Measurements from ENCODE around the gene PDIA2. TPM values are rescaled to one million over a fixed set of nuclear protein-coding genes. Genes with fewer than 3 reads are reported as not detected.

PDIA2 gene
- total RNA-seq, 1 donor from 2014 or later: not detected

DNA sequence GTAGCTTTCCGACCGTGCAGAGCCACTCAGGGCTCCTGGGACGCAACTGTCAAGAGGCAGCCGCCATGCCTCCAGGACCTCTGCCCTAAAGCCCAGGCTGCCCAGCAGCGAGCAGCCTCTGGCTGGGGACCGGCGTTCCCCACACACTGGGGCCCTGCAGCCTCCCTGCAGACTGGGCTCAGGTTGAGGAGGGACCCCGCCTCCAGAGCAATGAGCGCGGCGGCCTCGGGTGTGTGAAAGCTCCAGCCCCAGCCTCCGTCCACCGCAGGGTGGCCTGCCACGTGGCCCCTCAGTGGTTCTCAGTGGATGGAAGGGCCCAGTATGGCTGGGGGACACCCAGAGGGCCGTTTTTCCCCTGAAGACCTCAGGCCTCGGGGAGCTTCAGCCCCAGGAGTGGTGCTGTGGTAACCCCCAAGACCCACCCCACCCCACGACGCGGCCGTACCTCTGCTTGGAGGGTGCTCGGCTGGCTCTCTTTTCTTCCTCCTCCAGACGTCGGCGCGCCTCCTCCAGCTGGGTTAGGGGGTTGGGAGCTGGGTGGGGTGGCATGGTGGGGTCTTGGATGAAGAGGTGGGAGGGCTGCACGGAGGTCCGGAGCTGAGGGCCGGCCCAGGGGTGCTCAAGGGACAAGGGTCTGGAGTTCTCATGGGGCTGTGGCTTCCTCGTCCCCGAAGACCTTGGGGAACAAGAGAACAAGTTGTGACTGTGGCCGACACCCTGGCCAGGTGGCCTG, 10.2 kb downstream of the PDIA2 start:
- peaks cover 75% of the 10 kb centered on the region for H3K36me3 ChIP-seq
- no peaks in the 10 kb centered on the region for H3K4me1 ChIP-seq
- TF ChIP-seq, protein P1, sequence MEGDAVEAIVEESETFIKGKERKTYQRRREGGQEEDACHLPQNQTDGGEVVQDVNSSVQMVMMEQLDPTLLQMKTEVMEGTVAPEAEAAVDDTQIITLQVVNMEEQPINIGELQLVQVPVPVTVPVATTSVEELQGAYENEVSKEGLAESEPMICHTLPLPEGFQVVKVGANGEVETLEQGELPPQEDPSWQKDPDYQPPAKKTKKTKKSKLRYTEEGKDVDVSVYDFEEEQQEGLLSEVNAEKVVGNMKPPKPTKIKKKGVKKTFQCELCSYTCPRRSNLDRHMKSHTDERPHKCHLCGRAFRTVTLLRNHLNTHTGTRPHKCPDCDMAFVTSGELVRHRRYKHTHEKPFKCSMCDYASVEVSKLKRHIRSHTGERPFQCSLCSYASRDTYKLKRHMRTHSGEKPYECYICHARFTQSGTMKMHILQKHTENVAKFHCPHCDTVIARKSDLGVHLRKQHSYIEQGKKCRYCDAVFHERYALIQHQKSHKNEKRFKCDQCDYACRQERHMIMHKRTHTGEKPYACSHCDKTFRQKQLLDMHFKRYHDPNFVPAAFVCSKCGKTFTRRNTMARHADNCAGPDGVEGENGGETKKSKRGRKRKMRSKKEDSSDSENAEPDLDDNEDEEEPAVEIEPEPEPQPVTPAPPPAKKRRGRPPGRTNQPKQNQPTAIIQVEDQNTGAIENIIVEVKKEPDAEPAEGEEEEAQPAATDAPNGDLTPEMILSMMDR (IDR thresholded peaks at IDR 0.05): no peak
- ATAC-seq (no peak), DNase-seq (no peak)
- no peak overlapping the region for H3K27ac ChIP-seq
- H3K27me3 ChIP-seq (ENCODE audit: low read depth): no peaks in the 10 kb centered on the region
- H3K4me3 ChIP-seq: no peak overlapping the region
- intact Hi-C loops (cut with DNase I): no loop called here
- H3K9me3 ChIP-seq: no peaks in the 10 kb centered on the region

DNA sequence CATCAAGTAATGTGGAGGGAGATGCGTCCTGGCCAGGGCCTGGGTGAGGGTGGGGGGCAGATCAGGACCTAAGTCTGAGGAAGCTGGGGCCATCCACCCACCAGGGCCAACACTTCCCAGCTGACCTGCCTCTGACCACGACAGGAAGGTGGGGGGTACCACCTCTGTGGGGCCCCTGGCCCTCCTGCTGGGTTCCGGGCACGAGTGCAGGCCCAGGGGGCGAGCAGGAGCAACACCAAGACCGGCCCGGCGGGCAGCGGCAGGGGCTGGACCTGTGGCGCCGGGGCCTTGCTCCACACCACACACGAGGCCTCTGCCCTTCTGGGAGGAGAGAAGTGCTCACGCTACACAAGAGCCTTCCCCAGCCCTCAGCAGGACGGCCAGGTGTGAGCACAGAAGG, 13.3 kb downstream of the PDIA2 start:
- no peak for ATAC-seq
- intact Hi-C loops (cut with DNase I): no loop called here
- no peaks in the 10 kb centered on the region for H3K27me3 ChIP-seq (ENCODE audit: low read depth)
- H3K36me3 ChIP-seq: peaks cover 53% of the 10 kb centered on the region
- H3K27ac ChIP-seq: no peak overlapping the region
- no peak for DNase-seq
- TF ChIP-seq, protein P1 (IDR thresholded peaks at IDR 0.05): no peak
- H3K4me3 ChIP-seq: no peak overlapping the region
- H3K4me1 ChIP-seq: no peaks in the 10 kb centered on the region
- no peaks in the 10 kb centered on the region for H3K9me3 ChIP-seq

DNA sequence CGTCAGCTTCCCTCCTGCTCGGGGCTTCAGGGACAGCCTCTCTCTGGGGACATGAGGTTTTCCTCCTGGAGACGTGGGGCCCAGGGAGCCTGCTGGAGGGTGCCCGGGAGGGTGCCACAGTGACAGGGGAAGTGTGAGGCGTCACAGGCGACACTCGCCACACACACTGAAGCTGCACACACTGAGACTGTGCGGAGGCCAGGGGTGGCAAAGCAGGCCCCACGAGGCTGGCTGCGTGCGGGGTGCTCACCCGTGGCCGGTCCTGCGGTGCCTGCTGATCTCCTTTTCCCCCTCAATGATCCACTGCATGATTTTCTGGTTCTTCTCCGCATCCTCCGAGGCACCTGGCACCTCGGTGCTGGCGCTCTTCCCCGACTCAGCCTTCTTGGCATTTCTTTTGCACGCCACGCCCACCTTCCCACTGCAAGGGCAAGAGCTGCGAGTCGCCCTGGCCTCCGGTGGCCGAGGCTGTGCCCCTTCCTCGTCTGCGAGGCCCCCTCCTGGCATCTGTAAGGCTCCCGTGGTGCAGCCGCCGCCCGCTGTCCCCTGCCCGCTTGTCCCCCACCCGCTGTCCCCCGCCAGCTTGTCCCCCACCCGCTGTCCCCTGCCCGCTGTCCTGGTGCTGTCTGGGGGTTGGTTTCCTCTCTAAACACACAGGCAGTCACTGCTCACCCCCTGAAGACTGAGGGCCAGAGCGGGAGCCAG, 14.0 kb downstream of the PDIA2 start:
- ATAC-seq (no peak), DNase-seq (no peak)
- H3K4me3 ChIP-seq: no peak overlapping the region
- peaks cover 50% of the 10 kb centered on the region for H3K36me3 ChIP-seq
- no peaks in the 10 kb centered on the region for H3K27me3 ChIP-seq (ENCODE audit: low read depth)
- TF ChIP-seq, protein P1 (IDR thresholded peaks at IDR 0.05): no peak
- no peaks in the 10 kb centered on the region for H3K9me3 ChIP-seq
- no peaks in the 10 kb centered on the region for H3K4me1 ChIP-seq
- intact Hi-C loops (cut with DNase I): no loop called here
- H3K27ac ChIP-seq: no peak overlapping the region

DNA sequence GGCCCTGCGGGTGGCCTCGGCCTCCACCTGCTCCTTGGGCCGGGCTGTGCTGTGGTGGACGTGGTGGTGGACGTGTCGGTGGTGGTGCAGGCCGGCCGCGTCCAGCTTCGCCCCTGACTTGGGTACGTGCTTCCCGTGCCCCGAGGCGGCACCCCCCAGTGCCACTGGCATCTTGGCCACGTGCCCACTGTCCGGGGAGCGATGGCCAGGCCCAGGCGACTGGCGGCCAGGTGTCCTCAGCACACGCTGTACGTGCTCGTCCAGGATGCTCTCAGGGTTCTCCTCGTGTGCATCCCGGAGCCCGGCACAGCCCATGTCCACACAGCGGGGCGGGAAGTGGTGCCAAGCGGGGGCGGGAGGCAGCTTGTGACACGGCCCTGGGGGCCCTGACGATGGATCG, 14.9 kb downstream of the PDIA2 start:
- no peaks in the 10 kb centered on the region for H3K27me3 ChIP-seq (ENCODE audit: low read depth)
- H3K4me1 ChIP-seq: no peaks in the 10 kb centered on the region
- no peak for ATAC-seq
- TF ChIP-seq, protein P1 (IDR thresholded peaks at IDR 0.05): no peak
- peaks cover 50% of the 10 kb centered on the region for H3K36me3 ChIP-seq
- H3K27ac ChIP-seq: no peak overlapping the region
- no peak for DNase-seq
- no peak overlapping the region for H3K4me3 ChIP-seq
- no peaks in the 10 kb centered on the region for H3K9me3 ChIP-seq
- intact Hi-C loops (cut with DNase I): no loop called here

DNA sequence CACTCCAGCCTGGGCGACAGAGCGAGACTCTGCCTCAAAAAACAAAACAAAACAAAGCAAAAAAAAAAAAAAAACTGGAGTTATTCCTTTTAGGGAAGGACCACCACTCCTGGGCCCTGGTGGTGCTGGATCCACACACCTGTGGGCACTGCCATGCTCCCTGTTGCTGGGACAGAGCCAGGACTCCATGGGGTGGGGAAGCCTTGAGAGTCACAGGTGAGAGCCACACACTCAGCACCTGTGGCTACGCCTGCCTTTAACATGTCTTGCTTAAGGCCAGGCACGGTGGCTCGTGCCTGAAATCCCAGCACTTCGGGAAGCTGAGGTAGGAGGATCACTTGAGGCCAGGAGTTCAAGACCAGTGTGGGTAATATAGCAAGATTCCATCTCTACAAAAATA, 18.3 kb downstream of the PDIA2 start:
- H3K4me3 ChIP-seq: no peak overlapping the region
- TF ChIP-seq, protein P1 (IDR thresholded peaks at IDR 0.05): no peak
- H3K27ac ChIP-seq: no peak overlapping the region
- no peak for DNase-seq
- H3K27me3 ChIP-seq (ENCODE audit: low read depth): no peaks in the 10 kb centered on the region
- ATAC-seq: no peak
- no peaks in the 10 kb centered on the region for H3K4me1 ChIP-seq
- intact Hi-C loops (cut with DNase I): no loop called here
- H3K36me3 ChIP-seq: peaks cover 60% of the 10 kb centered on the region
- no peaks in the 10 kb centered on the region for H3K9me3 ChIP-seq

All from lower lobe of right lung (tissue), 2 donors.